NB4 (cell line): Measurements from ENCODE around the gene COL7A1.

ENCODE experiments used
- DNase-seq: peaks from one replicate; pipeline ENCODE4 v3.0.0; 2010; ENCODE audit warnings: low read depth
- H3K4me3 ChIP-seq: one replicate; pipeline ENCODE4 v1.5.1; 2011; ENCODE audit warnings: mild to moderate bottlenecking, low read depth, low read length, moderate library complexity
- MYC ChIP-seq: IDR thresholded peaks from 2 replicates; pipeline ENCODE4 v1.6.1; 2011; ENCODE audit warnings: low read depth, low read length
- POLR2A ChIP-seq: IDR thresholded peaks from 2 replicates; pipeline ENCODE4 v1.6.1; 2011; ENCODE audit warnings: mild to moderate bottlenecking; ENCODE audit not compliant: insufficient read length; ENCODE audit errors: extremely low read depth
- TF ChIP-seq, protein P1 (sequence below): IDR thresholded peaks from 2 replicates; pipeline ENCODE4 v1.6.1; 2011; ENCODE audit warnings: low read depth, low read length
- TF ChIP-seq, protein P2 (sequence below): IDR thresholded peaks from one replicate; pipeline ENCODE4 v1.5.1; 2012; ENCODE audit warnings: low read depth, low read length

COL7A1 gene

DNA sequence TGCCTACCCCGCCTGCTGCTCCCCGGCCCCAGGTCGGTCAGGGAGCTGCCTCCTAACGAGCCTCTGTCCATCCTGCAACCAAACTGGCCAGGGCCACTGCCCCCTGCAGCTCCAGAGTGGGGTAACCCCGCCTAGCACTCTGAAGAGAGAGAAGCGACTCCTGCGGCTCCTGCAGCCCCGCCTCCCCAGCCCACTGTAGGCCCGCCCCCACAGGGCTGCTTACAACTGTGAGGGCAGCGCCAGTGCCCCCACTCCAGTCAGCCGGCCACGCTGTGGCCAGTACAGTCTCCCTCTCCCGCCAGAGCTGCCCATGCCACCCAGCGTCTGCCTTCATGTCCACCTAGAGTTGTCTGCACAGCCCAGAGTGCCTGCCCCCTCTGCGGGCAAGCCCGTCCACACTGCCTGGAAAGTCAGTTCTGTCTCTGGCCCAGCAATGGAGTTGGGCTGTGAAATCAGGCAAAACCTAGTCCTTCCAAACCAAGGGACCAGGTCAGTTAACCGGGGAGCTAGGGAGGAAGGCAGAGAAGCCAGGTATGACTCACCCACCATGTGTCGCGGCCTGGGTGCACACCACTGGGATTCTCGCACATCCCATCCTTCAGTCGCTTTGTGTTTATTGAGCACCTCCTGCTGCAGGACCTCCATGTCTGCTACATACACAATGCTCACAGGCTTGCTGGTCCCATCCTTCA, 33.9 kb downstream of the COL7A1 start:
- DNase-seq = peak; percentile 86
- TF ChIP-seq MYC = no peak
- TF ChIP-seq, protein P1, sequence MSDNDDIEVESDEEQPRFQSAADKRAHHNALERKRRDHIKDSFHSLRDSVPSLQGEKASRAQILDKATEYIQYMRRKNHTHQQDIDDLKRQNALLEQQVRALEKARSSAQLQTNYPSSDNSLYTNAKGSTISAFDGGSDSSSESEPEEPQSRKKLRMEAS = no peak
- TF ChIP-seq POLR2A = peak; percentile 30
- TF ChIP-seq, protein P2, sequence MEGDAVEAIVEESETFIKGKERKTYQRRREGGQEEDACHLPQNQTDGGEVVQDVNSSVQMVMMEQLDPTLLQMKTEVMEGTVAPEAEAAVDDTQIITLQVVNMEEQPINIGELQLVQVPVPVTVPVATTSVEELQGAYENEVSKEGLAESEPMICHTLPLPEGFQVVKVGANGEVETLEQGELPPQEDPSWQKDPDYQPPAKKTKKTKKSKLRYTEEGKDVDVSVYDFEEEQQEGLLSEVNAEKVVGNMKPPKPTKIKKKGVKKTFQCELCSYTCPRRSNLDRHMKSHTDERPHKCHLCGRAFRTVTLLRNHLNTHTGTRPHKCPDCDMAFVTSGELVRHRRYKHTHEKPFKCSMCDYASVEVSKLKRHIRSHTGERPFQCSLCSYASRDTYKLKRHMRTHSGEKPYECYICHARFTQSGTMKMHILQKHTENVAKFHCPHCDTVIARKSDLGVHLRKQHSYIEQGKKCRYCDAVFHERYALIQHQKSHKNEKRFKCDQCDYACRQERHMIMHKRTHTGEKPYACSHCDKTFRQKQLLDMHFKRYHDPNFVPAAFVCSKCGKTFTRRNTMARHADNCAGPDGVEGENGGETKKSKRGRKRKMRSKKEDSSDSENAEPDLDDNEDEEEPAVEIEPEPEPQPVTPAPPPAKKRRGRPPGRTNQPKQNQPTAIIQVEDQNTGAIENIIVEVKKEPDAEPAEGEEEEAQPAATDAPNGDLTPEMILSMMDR = peak; percentile 34
- peak overlapping the region; percentile 61 for H3K4me3 ChIP-seq

DNA sequence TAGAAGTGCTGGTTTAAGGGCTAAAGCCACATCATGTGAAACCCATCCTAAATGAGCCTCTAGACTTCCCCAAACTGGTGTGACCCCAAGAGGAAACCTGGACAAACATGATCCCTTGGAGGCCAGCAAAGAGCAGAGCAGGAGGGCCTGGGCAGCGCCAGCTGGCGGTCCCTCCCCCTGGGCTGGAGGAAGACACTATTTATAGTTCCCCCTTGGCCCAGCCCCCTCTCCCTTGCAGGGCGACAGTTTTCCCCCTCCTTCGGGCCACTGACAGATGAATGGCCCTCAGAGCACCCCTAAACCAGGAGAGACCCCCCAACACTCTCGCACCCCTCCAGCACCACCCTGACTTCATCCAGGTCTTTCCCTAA, 34.5 kb downstream of the COL7A1 start:
- peak; percentile 75 for DNase-seq
- H3K4me3 ChIP-seq = peak overlapping the region; percentile 61
- TF ChIP-seq POLR2A = peak; percentile 4
- TF ChIP-seq, protein P1 = no peak
- TF ChIP-seq, protein P2 = no peak
- TF ChIP-seq MYC = no peak

DNA sequence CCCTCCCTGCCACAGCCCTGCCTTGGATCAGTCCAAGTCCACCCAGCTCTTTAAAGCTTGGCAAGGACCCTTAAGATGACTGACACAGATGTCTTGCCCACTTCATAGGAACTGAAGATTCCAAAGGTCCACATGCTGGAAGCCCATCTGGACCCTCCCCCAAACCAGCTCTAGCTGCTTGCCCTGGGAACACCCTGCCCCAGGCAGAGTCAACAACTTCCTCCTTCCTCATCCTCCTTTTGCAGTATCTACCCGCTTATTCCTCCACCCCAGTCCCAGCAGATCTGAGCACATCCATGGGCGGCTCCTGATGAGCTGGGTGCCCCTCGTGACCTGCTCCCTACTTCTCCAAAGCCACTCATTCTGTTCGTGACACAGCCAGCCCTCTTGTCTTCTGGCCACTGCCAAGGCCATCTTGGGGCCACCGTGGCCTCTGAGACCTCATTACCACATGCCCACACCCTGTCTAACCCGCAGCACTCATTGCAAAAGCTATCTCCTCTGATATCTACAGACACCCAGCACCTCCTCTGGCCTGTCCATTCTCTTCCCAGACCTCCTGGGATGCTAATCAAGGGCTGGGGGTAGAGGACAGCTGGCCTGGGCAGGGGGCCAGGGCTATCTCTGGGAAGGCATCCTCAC, 36.5 kb downstream of the COL7A1 start:
- peak overlapping the region; percentile 61 for H3K4me3 ChIP-seq
- peak; percentile 61 for DNase-seq
- TF ChIP-seq, protein P1 = no peak
- TF ChIP-seq, protein P2 = no peak
- TF ChIP-seq MYC (no peak), POLR2A (no peak)

DNA sequence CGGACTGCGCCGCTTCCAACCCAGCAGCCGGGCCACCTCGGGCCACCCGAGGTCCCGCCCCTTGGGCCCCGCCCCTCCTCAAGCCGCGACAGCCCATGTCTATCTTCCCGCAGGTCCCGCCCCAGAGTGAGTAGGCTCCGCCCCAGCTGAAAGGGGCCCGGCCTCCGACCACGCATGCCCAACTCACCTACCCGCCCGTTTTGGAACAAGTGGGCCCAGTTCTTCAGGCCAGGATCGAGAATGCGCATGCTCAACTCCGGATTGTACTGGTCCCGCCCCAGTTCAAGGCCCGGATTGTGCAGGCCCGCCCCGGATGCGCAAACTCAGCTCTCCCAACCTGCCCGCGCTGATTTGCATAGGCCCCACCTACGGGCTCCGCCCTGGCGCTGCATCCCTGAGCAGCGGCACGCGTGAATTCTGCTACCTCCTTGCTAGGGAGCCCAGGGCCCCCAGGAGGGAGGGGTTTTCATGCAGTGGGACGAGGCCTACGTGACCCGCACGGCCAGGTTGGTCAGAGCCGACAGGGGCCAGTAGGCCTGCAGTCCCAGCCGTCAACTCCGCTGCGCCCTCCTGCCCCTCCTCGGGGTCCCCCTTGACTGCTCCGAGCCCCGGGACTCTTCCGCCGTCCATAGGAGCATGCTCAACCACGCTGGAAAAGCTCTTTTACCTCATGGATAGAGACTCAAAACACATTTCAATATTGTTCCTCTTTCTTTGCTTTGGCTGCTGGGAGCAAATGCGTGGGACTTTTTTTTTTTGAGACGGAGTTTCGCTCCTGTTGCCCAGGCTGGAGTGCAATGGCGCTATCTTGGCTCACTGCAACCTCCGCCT, 38.1 kb downstream of the COL7A1 start, which contains the start of gene PFKFB4:
PFKFB4 (minus strand) TSS at position 8 of the 831 bp plus-strand sequence. CDS start 26 bp downstream, outside the sequence.
- DNase-seq = peak; percentile 99
- TF ChIP-seq, protein P2 = no peak
- TF ChIP-seq POLR2A = peak; percentile 86
- TF ChIP-seq, protein P1 = peak; percentile 27; the same call in 1 of the 2 replicates
- peak; percentile 44; the same call in 1 of the 2 replicates for TF ChIP-seq MYC

DNA sequence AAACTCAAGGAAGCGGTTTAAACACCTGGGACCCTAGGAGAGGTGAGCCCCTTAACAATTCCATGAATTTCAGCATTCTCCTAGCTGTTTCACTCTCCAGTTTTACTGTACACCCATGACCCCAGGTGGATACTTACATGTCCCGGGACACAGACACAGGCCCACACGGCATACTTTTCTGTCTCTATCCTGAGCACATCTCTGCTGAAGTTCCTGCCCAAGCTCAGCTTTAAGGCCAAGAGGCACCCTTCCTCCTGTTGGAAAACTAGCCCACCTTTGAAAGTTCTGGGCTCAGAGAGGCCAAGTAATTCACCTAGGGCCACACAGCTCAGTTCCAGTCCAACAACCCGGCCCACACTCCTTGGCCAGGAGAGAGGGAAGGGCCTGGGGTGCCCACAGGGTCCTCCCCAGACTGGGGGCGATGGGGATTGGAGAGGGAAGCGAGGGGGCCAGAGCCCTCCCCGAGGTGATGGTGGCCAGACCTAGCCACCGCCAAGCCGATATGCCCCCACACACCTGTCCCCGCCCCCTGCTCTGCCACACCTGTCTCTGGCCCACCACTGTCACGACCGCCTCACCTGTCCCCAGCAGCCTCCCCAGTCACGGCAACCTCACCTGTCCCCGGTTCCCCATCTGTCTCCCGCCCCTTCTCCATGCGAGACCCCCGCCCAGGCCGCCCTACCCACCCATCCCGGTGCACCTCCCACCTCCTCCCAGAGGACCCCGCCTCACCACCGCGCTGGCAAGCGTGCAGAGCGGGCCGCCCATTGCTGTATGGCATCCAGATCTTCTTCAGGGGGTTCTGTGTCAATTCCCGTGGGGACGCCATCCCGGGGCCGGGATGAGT, 39.0 kb downstream of the COL7A1 start:
- no peak for DNase-seq
- H3K4me3 ChIP-seq = peak overlapping the region; percentile 59
- TF ChIP-seq POLR2A = no peak
- no peak for TF ChIP-seq MYC
- TF ChIP-seq, protein P2 = no peak
- TF ChIP-seq, protein P1 = no peak

More for the DNA sequence above, 38.1 kb downstream of the COL7A1 start, which contains the start of gene PFKFB4:
- peak within 1 kb of the TSS; percentile 71 for H3K4me3 ChIP-seq
